ENCODE measurements around the gene ZNF423. TPM values are rescaled to one million over a fixed set of nuclear protein-coding genes. Genes with fewer than 3 reads are reported as not detected.
"Not testable (repeated sequence)": the region's sequence is repeated elsewhere in the genome, so short reads cannot be mapped to it uniquely, and the experiment has no call there.

The ZNF423 gene
- total and polyA plus RNA-seq, 2 experiments from 2014 or later, result 0.43 to 0.49 TPM

GRCh38 chr16:49513040-49513439, 342.9 kb downstream of the ZNF423 start:
- Histone ChIP-seq H3K4me2 (ENCODE audit: unreplicated experiment) (no peak overlapping the region), H4K20me1 (ENCODE audit: insufficient read depth) (no peaks in the 10 kb centered on the region), H3K4me3 (no peak overlapping the region), H3K27ac (no peak overlapping the region), H3K36me3 (ENCODE audit: low read depth) (no peaks in the 10 kb centered on the region), H2AFZ (no peak overlapping the region), H3K9me2 (ENCODE audit: insufficient read depth) (no peaks in the 10 kb centered on the region), H3F3A (ENCODE audit: insufficient read depth) (no peaks in the 10 kb centered on the region), H3K9me3 (ENCODE audit: low read depth) (no peaks in the 10 kb centered on the region), H3K4me1 (ENCODE audit: insufficient read depth) (no peaks in the 10 kb centered on the region), H3K79me2 (ENCODE audit: insufficient read depth) (no peaks in the 10 kb centered on the region), H3K27me3 (replicated peaks; ENCODE audit: insufficient read depth) (no peaks in the 10 kb centered on the region), H3K9ac (no peak overlapping the region)
- WGBS, 2 experiments (ENCODE audit: low coverage in 1 of 2, low lambda C conversion rate in 2 of 2, missing lambda C conversion rate in 2 of 2), result 68% methylated on average over 7 of the region's 7 CpGs
- peak; percentile 15 for DNase-seq
- in situ Hi-C loops (cut with MboI), result no loop called here
- TF ChIP-seq EZH2 (IDR thresholded peaks at IDR 0.05; ENCODE audit: insufficient read depth, poor library complexity, severe bottlenecking) (no peak), EZH2phosphoT487 (IDR thresholded peaks at IDR 0.05; ENCODE audit: insufficient read depth, low read depth) (no peak)

GRCh38 chr16:49510654-49511305, 345.1 kb downstream of the ZNF423 start:
- no peaks in the 10 kb centered on the region for H4K20me1 ChIP-seq (ENCODE audit: insufficient read depth)
- no peaks in the 10 kb centered on the region for H3K27me3 ChIP-seq (replicated peaks; ENCODE audit: insufficient read depth)
- H3K9me2 ChIP-seq (ENCODE audit: insufficient read depth), result no peaks in the 10 kb centered on the region
- 69 to 71% methylated on average over 22 to 25 of the region's 25 CpGs for WGBS, 2 experiments (ENCODE audit: low coverage in 1 of 2, low lambda C conversion rate in 2 of 2, missing lambda C conversion rate in 2 of 2)
- no peaks in the 10 kb centered on the region for H3F3A ChIP-seq (ENCODE audit: insufficient read depth)
- no peaks in the 10 kb centered on the region for H3K9me3 ChIP-seq (ENCODE audit: low read depth)
- no peak overlapping the region for H3K4me3 ChIP-seq
- H3K36me3 ChIP-seq (ENCODE audit: low read depth), result no peaks in the 10 kb centered on the region
- H3K27ac ChIP-seq, result no peak overlapping the region
- H2AFZ ChIP-seq, result no peak overlapping the region
- no peak overlapping the region for H3K4me2 ChIP-seq (ENCODE audit: unreplicated experiment)
- H3K79me2 ChIP-seq (ENCODE audit: insufficient read depth), result no peaks in the 10 kb centered on the region
- H3K4me1 ChIP-seq (ENCODE audit: insufficient read depth), result no peaks in the 10 kb centered on the region
- in situ Hi-C loops (cut with MboI), result no loop called here
- TF ChIP-seq EZH2 (IDR thresholded peaks at IDR 0.05; ENCODE audit: insufficient read depth, poor library complexity, severe bottlenecking) (no peak), EZH2phosphoT487 (IDR thresholded peaks at IDR 0.05; ENCODE audit: insufficient read depth, low read depth) (no peak)
- DNase-seq, result no peak
- H3K9ac ChIP-seq, result no peak overlapping the region

- H3K4me2 ChIP-seq (ENCODE audit: unreplicated experiment), result no peak overlapping the region
- no peaks in the 10 kb centered on the region for H3F3A ChIP-seq (ENCODE audit: insufficient read depth)
- H4K20me1 ChIP-seq (ENCODE audit: insufficient read depth), result no peaks in the 10 kb centered on the region
- WGBS, 2 experiments (ENCODE audit: low coverage in 1 of 2, low lambda C conversion rate in 2 of 2, missing lambda C conversion rate in 2 of 2), result 64 to 73% methylated on average over 8 of the region's 8 CpGs
- H3K27me3 ChIP-seq (replicated peaks; ENCODE audit: insufficient read depth), result no peaks in the 10 kb centered on the region
- H3K79me2 ChIP-seq (ENCODE audit: insufficient read depth), result no peaks in the 10 kb centered on the region
- no peak for DNase-seq
- no peaks in the 10 kb centered on the region for H3K36me3 ChIP-seq (ENCODE audit: low read depth)
- H3K9me3 ChIP-seq (ENCODE audit: low read depth), result no peaks in the 10 kb centered on the region
- TF ChIP-seq EZH2phosphoT487 (IDR thresholded peaks at IDR 0.05; ENCODE audit: insufficient read depth, low read depth), result no peak
- no peak for TF ChIP-seq EZH2 (IDR thresholded peaks at IDR 0.05; ENCODE audit: insufficient read depth, poor library complexity, severe bottlenecking)
- H3K9me2 ChIP-seq (ENCODE audit: insufficient read depth), result no peaks in the 10 kb centered on the region
- in situ Hi-C loops (cut with MboI), result no loop called here
- no peak overlapping the region for H2AFZ ChIP-seq
- H3K4me1 ChIP-seq (ENCODE audit: insufficient read depth), result no peaks in the 10 kb centered on the region
- no peak overlapping the region for H3K4me3 ChIP-seq
- no peak overlapping the region for H3K27ac ChIP-seq
- no peak overlapping the region for H3K9ac ChIP-seq
Measured at GRCh38 chr16:49510141-49510540, 345.8 kb downstream of the ZNF423 start.

- H3F3A ChIP-seq (ENCODE audit: insufficient read depth); H3K36me3 ChIP-seq (ENCODE audit: low read depth); DNase-seq; H3K4me2 ChIP-seq (ENCODE audit: unreplicated experiment); in situ Hi-C loops (cut with MboI); H2AFZ ChIP-seq; H3K79me2 ChIP-seq (ENCODE audit: insufficient read depth); H3K4me1 ChIP-seq (ENCODE audit: insufficient read depth); H3K9me2 ChIP-seq (ENCODE audit: insufficient read depth); H3K9ac ChIP-seq; H3K4me3 ChIP-seq; H3K27ac ChIP-seq; H3K9me3 ChIP-seq (ENCODE audit: low read depth); H3K27me3 ChIP-seq (replicated peaks; ENCODE audit: insufficient read depth); H4K20me1 ChIP-seq (ENCODE audit: insufficient read depth): not testable (repeated sequence)
- WGBS, 2 experiments (ENCODE audit: low coverage in 1 of 2, low lambda C conversion rate in 2 of 2, missing lambda C conversion rate in 2 of 2), result 48 to 51% methylated on average over 8 of the region's 8 CpGs
Measured at GRCh38 chr16:49506058-49507013, 349.6 kb downstream of the ZNF423 start.

Data from GM23248 (cell line).